ENCODE results near the gene NOPCHAP1.

The NOPCHAP1 gene

GRCh38 chr12:105020241-105020962 is 34.3 kb downstream of the NOPCHAP1 start:
- no peak for DNase-seq (ENCODE audit: low spot score)

DNA sequence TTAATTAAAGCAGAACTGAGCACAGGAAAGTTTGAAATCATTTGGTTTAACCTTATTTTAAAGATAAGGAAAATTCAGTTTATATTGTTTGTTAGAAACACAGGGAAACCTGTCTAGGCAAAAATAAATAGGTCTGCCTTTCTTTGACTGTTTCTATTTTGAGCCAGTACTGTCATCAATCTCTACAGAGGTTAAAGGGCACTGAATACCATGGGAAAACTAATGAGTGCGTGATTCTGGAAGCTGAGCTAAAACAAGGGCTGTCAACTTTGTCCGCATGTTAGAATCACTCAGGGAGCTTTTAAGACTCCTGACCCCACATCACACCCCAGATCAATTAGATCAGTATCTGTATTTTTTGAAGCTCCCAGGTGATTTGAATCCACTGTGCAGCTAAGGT is 38.8 kb downstream of the NOPCHAP1 start:
- DNase-seq (ENCODE audit: low spot score), result no peak

DNA sequence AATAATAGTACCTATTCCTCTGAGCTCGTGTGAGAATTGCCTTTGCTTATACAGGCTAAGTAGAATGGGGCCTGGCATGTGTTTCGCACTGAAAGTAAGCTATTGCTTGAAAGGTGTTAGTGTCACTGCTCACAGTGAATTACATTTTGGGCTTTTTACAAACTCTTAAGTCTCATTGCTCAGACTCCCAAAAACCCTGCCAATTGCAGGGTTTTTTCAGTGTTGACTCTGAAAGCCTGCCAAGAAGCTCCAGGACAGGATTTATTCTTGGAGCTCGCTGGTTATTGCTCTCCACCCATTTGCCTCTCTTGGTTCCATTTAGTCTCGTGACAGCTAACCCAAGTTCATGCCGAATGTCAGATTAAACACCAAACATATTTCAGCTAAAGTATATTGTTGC is 39.8 kb downstream of the NOPCHAP1 start:
- DNase-seq (ENCODE audit: low spot score), result peak; percentile 19

GRCh38 chr12:105026411-105026810 is 40.3 kb downstream of the NOPCHAP1 start:
- no peak for DNase-seq (ENCODE audit: low spot score)

- DNase-seq (ENCODE audit: low spot score), result no peak
These were observed 45.0 kb downstream of the NOPCHAP1 start for GRCh38 chr12:105030820-105031807.

DNA sequence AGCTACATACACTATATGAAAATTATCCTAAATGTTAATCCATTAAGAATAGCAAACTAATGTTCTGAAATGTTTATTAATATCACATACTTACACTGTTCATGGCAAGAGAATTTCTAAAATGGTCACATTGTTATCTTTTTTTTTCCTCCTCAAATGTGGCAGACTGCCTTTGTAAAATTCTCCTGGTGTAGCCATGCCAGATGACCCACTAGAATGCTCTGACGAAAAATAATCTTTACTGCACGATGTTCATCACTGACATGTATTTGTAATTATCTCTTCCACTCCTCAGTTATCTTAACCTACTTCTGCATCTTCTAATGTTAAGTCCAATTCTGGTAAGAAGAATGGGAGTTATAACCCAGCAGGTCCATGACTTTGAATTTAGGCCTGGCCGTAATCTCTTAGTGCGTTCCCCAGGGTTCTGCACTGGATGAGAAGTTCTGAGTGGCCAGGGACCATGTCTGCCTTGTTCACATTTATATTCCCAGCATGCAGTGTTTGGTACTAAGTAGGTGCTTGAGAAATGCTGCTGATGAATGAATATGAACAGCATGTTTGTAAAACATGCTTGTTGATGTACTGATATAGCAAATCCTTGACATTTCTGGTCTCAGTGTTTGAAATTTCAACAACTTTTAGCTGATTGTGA is 46.7 kb downstream of the NOPCHAP1 start:
- no peak for DNase-seq (ENCODE audit: low spot score)

DNA sequence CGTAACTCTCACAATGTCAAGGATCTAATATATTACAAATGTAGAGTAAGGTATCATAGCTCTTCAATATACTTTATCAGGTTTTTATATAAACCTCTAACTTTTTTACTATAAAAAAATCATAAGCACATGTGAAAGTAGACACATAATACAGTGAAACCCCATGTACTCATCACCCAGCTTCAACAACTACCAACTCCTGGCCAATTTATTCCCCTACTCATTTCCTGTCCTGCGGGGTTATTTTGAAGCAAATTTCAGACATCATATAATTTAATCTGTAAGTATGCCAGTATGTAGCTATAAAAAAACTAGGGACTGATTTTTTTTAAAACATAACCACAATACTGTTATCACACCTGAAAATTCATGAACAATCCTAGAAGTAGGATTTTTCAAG is 47.7 kb downstream of the NOPCHAP1 start:
- DNase-seq (ENCODE audit: low spot score), result no peak
